HCT116 (cell line): ENCODE data around the gene PKHD1. TPM values are rescaled to one million over a fixed set of nuclear protein-coding genes. Genes with fewer than 3 reads are reported as not detected.

Experiments used
- ATAC-seq: fragments of 200-7000 bp; cut with Tn5 transposase; 2 replicates; pipeline ENCODE4 v1.9.1; 2020; ENCODE audit warnings: mild to moderate bottlenecking, moderate library complexity
- BruUV-seq: library from RNA; stranded (reverse); fragments of 400-500 nt; replicated peaks from 2 replicates; lab custom pipeline; 2021; lab: Mats Ljungman, UMichigan
- CTCF ChIA-PET: fragments of 300-600 bp; sonication (Branson Sonifier 250); formaldehyde crosslinking; loops from one replicate; lab custom pipeline; 2021; ENCODE audit warnings: antibody characterized with exemption; lab: Charles Lee
- POLR2A ChIA-PET: fragments of 300-600, 350-600 bp; sonication (Branson Sonifier 250); formaldehyde crosslinking; loops from one replicate; lab custom pipeline; 2021; ENCODE audit warnings: antibody characterized with exemption; lab: Charles Lee
- RAD21 ChIA-PET, 2 experiments: fragments of 300-600 bp; sonication (Branson Sonifier 250); formaldehyde crosslinking; loops; one replicate each; lab custom pipeline; 2023; ENCODE audit warnings: low total read pairs in 2 of 2; ENCODE audit not compliant: uncharacterized antibody in 2 of 2, unreplicated experiment in 2 of 2, low non-redundant PET in 1 of 2; lab: Charles Lee
- DNase-seq: peaks from one replicate; pipeline ENCODE4 v3.0.0-alpha.2; 2010; ENCODE audit warnings: low read depth, low spot score
- H2AFZ ChIP-seq: fragments of 200-600 bp; shearing (Covaris generic), sonication (generic); 2 replicates; pipeline ENCODE4 v1.6.1; 2017; ENCODE audit warnings: low read depth, mixed run types, mixed read lengths, antibody characterized with exemption, low read length; ENCODE audit not compliant: poor library complexity, severe bottlenecking
- H3K27ac ChIP-seq: 2 replicates; pipeline ENCODE4 v1.5.1; 2012; ENCODE audit warnings: low read depth, low read length
- H3K27me3 ChIP-seq: fragments of 200-600 bp; sonication (generic); 2 replicates; pipeline ENCODE4 v1.6.1; 2016; ENCODE audit warnings: mixed run types, low read length, mixed read lengths; ENCODE audit not compliant: insufficient read depth
- H3K36me3 ChIP-seq, 2 experiments: fragments of 200-500 bp in 1 of 2; fragments of 200-600 bp in 1 of 2; sonication (Bioruptor generic) in 1 of 2; sonication (generic) in 1 of 2; 2 replicates each; pipeline versions ENCODE4 v1.5.1 to v1.6.1; 2014 to 2016; ENCODE audit warnings: low read length in 2 of 2, inconsistent platforms in 1 of 2, mixed read lengths in 1 of 2, mixed run types in 1 of 2; ENCODE audit not compliant: insufficient read depth in 2 of 2, control insufficient read depth in 1 of 2
- H3K4me1 ChIP-seq, 2 experiments: fragments of 200-600 bp in 1 of 2; sonication (generic) in 1 of 2; 2 replicates each; pipeline versions ENCODE4 v1.5.1 to v1.6.1; 2012 to 2017; ENCODE audit warnings: low read length in 2 of 2, inconsistent platforms in 1 of 2, mild to moderate bottlenecking in 1 of 2, mixed read lengths in 1 of 2, mixed run types in 1 of 2, moderate library complexity in 1 of 2; ENCODE audit not compliant: insufficient read depth in 2 of 2, control insufficient read depth in 1 of 2
- H3K4me2 ChIP-seq: fragments of 200-600 bp; sonication (generic); 2 replicates; pipeline ENCODE4 v1.6.1; 2017; ENCODE audit warnings: mixed run types, low read length, mixed read lengths
- H3K4me3 ChIP-seq, 2 experiments: fragments of 200-600 bp in 1 of 2; sonication (generic) in 1 of 2; replicated peaks in 1 of 2; 2 replicates each; pipeline ENCODE4 v1.5.1; 2011 to 2016; ENCODE audit warnings: low read length in 2 of 2, control low read depth in 1 of 2, low read depth in 1 of 2, mild to moderate bottlenecking in 1 of 2, mixed read lengths in 1 of 2, mixed run types in 1 of 2
- H3K79me2 ChIP-seq: fragments of 200-600 bp; sonication (generic); 2 replicates; pipeline ENCODE4 v1.6.1; 2017; ENCODE audit warnings: mild to moderate bottlenecking, mixed run types, low read length, moderate library complexity, mixed read lengths; ENCODE audit not compliant: insufficient read depth
- H3K9ac ChIP-seq: fragments of 200-600 bp; sonication (generic); 2 replicates; pipeline ENCODE4 v1.6.1; 2016; ENCODE audit warnings: low read length, mixed read lengths
- H3K9me2 ChIP-seq: fragments of 200-600 bp; sonication (generic), shearing (Covaris generic); 2 replicates; pipeline ENCODE4 v1.6.1; 2017; ENCODE audit warnings: mixed run types, mild to moderate bottlenecking, moderate library complexity; ENCODE audit not compliant: insufficient read depth
- H3K9me3 ChIP-seq, 2 experiments: fragments of 200-500 bp in 1 of 2; fragments of 200-600 bp in 1 of 2; sonication (Bioruptor generic) in 1 of 2; sonication (generic) in 1 of 2; 2 replicates each; pipeline ENCODE4 v1.6.1; 2014 to 2017; ENCODE audit warnings: low read length in 2 of 2, mixed read lengths in 2 of 2, inconsistent platforms in 1 of 2, low read depth in 1 of 2, mild to moderate bottlenecking in 1 of 2, mixed run types in 1 of 2, moderate library complexity in 1 of 2; ENCODE audit not compliant: control insufficient read depth in 1 of 2, insufficient read depth in 1 of 2
- H4K20me1 ChIP-seq: fragments of 200-600 bp; sonication (generic), shearing (Covaris generic); 2 replicates; pipeline ENCODE4 v1.6.1; 2017; ENCODE audit warnings: mixed run types, mild to moderate bottlenecking, moderate library complexity; ENCODE audit not compliant: insufficient read depth
- ATF3 ChIP-seq: IDR thresholded peaks from 2 replicates; pipeline ENCODE4 v1.6.1; 2012
- CBX3 ChIP-seq: IDR thresholded peaks from 2 replicates; pipeline ENCODE4 v1.6.1; 2012; ENCODE audit warnings: low read depth
- CEBPB ChIP-seq: IDR thresholded peaks from 2 replicates; pipeline ENCODE4 v1.6.1; 2012; ENCODE audit warnings: low read depth
- CTCF ChIP-seq, 3 experiments: fragments of 200-600 bp in 1 of 3; sonication (generic) in 1 of 3; IDR thresholded peaks in 2 of 3; conservative IDR thresholded peaks in 1 of 3; 2 replicates each; pipeline ENCODE4 v1.5.1; 2012 to 2017; ENCODE audit warnings: low read depth in 2 of 3, low read length in 2 of 3, antibody characterized with exemption in 1 of 3, borderline replicate concordance in 1 of 3, control low read depth in 1 of 3, mild to moderate bottlenecking in 1 of 3, mixed read lengths in 1 of 3, mixed run types in 1 of 3, moderate library complexity in 1 of 3; ENCODE audit not compliant: insufficient read depth in 1 of 3
- EGR1 ChIP-seq: IDR thresholded peaks from 2 replicates; pipeline ENCODE4 v1.6.1; 2012; ENCODE audit warnings: low read depth
- EZH2 ChIP-seq: fragments of 200-600 bp; sonication (generic); IDR thresholded peaks from 2 replicates; pipeline ENCODE4 v1.6.1; 2017; ENCODE audit warnings: antibody characterized with exemption, mixed run types
- EZH2phosphoT487 ChIP-seq: fragments of 200-600 bp; IDR thresholded peaks from 2 replicates; pipeline ENCODE4 v1.6.1; 2018; ENCODE audit warnings: antibody characterized with exemption, borderline replicate concordance
- FOSL1 ChIP-seq: IDR thresholded peaks from 2 replicates; pipeline ENCODE4 v1.6.1; 2012; ENCODE audit warnings: low read depth
- JUND ChIP-seq: IDR thresholded peaks from 2 replicates; pipeline ENCODE4 v1.6.1; 2012
- POLR2A ChIP-seq: IDR thresholded peaks from 2 replicates; pipeline ENCODE4 v1.7.0; 2011; ENCODE audit warnings: borderline replicate concordance; ENCODE audit not compliant: insufficient read depth, insufficient read length; ENCODE audit errors: extremely low read depth
- RAD21 ChIP-seq: IDR thresholded peaks from 2 replicates; pipeline ENCODE4 v1.6.1; 2012; ENCODE audit warnings: low read depth, mild to moderate bottlenecking
- REST ChIP-seq: IDR thresholded peaks from 2 replicates; pipeline ENCODE4 v1.6.1; 2012; ENCODE audit warnings: low read depth
- SIN3A ChIP-seq: IDR thresholded peaks from 2 replicates; pipeline ENCODE4 v1.6.1; 2012; ENCODE audit warnings: low read depth
- SP1 ChIP-seq: IDR thresholded peaks from 2 replicates; pipeline ENCODE4 v1.6.1; 2012; ENCODE audit warnings: low read depth
- ZBTB33 ChIP-seq: IDR thresholded peaks from 2 replicates; pipeline ENCODE4 v1.6.1; 2011; ENCODE audit warnings: mild to moderate bottlenecking, low read length, moderate library complexity; ENCODE audit not compliant: insufficient replicate concordance; ENCODE audit errors: extremely low read depth
- ZFX ChIP-seq: fragments of 450-650 bp; IDR thresholded peaks from 2 replicates; pipeline ENCODE4 v1.6.1; 2017
- ZNF274 ChIP-seq: fragments of 200-500 bp; sonication (Bioruptor generic); IDR thresholded peaks from 2 replicates; pipeline ENCODE4 v1.6.1; 2014; ENCODE audit warnings: mild to moderate bottlenecking, low read depth, low read length, inconsistent platforms
- intact Hi-C: fragments of 100-400 bp; cut with micrococcal nuclease; formaldehyde crosslinking; loops from 2 replicates; pipeline ENCODE4 v1.10.0; 2022
- total RNA-seq: library from RNA; stranded (reverse); gene quantifications from one replicate; pipeline ENCODE4 v1.2.1, GENCODE V29; 2021; ENCODE audit not compliant: unreplicated experiment

The PKHD1 gene
- total RNA-seq, 1 experiment from 2014 or later, result not detected

GRCh38 chr6:51827580-51827979 lies 259.8 kb downstream of the PKHD1 start:
- Histone ChIP-seq H3K9me3 (no peaks in the 10 kb centered on the region), H3K4me2 (no peak overlapping the region), H3K79me2 (no peaks in the 10 kb centered on the region), H3K27me3 (no peaks in the 10 kb centered on the region), H3K9ac (no peak overlapping the region), H3K4me1 (no peaks in the 10 kb centered on the region), H4K20me1 (no peaks in the 10 kb centered on the region), H3K27ac (no peak overlapping the region), H2AFZ (no peak overlapping the region), H3K9me2 (no peaks in the 10 kb centered on the region), H3K36me3 (no peaks in the 10 kb centered on the region), H3K4me3 (no peak overlapping the region)
- CTCF ChIA-PET, result no interaction called here
- RAD21 ChIA-PET, result no interaction called here
- intact Hi-C loops, result no loop called here
- TF ChIP-seq POLR2A, result no peak
- no peak for TF ChIP-seq CBX3
- TF ChIP-seq SP1, result no peak
- no peak for TF ChIP-seq EZH2
- TF ChIP-seq JUND, result no peak
- TF ChIP-seq CTCF (IDR thresholded peaks at IDR 0.05 in 2 of 3, conservative IDR thresholded peaks at IDR 0.05 in 1 of 3; ENCODE audit: borderline replicate concordance in 1 of 3, insufficient read depth in 1 of 3, low read depth in 2 of 3, low read length in 2 of 3), result no peak
- no peak for TF ChIP-seq ZFX
- no peak for TF ChIP-seq SIN3A
- TF ChIP-seq REST, result no peak
- no peak for TF ChIP-seq ZBTB33
- no peak for TF ChIP-seq EZH2phosphoT487
- TF ChIP-seq RAD21, result no peak
- TF ChIP-seq FOSL1, result no peak
- TF ChIP-seq EGR1, result no peak
- no peak for TF ChIP-seq ZNF274
- TF ChIP-seq ATF3, result no peak
- TF ChIP-seq CEBPB, result no peak
- no TSS peak for BruUV-seq
- DNase-seq (no peak), ATAC-seq (no peak)
- POLR2A ChIA-PET, result no interaction called here
